ENCODE measurements around the gene ELANE.
"Not testable (repeated sequence)": the region's sequence is repeated elsewhere in the genome, so short reads cannot be mapped to it uniquely, and the experiment has no call there.

ELANE gene

DNA sequence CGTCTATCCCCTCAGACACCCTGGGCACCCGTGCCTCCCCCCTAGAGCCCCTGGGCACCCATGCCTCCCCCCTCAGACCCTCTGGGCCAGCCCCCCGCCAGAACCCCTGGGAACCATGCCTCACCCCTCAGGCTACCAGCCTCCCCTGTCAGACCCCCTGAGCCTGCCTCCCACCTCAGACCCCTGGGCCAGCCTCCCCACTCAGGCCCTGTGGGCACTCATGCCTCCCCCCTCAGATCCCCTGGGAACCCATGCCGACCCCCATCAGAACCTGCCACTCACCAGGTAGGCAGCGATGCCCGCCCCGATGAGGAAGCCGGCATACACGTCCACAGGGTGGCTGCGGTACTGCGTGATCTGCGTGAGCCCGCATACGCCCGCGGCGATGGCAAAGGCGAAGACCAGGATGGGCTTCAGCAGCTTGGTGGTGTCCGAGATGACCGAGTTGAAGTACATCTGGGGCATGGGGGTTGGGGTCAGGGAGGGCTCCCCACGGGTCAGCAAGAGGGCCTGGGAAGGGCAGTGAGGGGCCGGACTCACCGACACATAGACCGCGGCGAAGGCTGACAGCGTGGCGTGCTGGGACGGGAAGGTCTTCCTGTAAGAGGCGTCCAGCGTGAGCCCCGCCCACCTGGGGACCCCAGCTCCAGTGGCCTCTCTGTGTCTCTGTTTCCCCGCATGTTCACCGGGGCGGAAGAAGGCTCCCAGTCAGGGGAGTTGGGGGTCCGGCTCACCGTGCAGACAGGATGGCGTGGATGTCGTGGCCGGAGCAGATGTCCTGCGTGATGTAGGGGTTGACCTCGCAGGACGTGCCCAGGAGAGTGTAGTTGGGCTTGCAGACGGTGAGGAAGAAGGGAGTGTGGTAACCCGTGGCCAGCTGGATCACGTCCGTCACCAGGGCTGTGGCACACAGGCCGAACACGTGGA lies 37.7 kb upstream of the ELANE start:
- no peak for DNase-seq (ENCODE audit: low spot score)
- FAIRE-seq, result no peak

GRCh38 chr19:815079-815774 lies 36.9 kb upstream of the ELANE start:
- FAIRE-seq, result no peak
- no peak for DNase-seq (ENCODE audit: low spot score)

DNA sequence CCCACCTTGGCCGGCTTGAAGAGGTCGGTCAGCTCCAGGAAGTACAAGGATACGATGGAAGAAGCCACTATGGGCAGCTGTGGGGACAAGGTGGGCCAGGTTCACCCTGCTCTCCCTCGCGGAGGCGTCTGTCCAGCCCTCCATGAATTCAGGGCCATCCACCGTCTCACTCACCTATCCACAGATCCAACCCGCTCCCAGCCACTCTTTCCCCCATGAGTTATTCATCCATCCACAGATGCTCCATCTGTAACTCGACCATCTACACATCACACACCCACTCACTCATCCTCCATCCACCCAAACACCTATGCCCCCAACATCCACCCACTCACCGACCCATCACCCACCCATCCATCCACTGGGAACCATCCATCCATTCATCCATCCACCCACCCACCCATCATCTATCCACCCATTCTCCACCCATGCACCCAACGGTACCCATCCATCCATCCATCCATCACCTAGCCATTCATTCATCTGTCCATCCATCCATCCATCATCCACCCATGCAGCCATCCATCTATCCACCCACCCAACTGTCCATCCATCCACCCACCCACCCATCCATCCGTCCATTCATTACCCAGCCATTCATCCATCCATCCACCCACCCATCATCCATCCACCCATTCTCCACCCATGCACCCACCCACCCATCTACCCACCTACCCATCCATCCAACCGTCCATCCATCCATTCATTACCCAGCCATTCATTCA lies 36.2 kb upstream of the ELANE start:
- no peak for DNase-seq (ENCODE audit: low spot score)
- peak; percentile 66 for FAIRE-seq

GRCh38 chr19:816500-816857 lies 35.6 kb upstream of the ELANE start:
- DNase-seq (ENCODE audit: low spot score) (no peak), FAIRE-seq (peak; percentile 48)

GRCh38 chr19:820212-820611 lies 31.9 kb upstream of the ELANE start:
- not testable (repeated sequence) for FAIRE-seq; DNase-seq (ENCODE audit: low spot score)

DNA sequence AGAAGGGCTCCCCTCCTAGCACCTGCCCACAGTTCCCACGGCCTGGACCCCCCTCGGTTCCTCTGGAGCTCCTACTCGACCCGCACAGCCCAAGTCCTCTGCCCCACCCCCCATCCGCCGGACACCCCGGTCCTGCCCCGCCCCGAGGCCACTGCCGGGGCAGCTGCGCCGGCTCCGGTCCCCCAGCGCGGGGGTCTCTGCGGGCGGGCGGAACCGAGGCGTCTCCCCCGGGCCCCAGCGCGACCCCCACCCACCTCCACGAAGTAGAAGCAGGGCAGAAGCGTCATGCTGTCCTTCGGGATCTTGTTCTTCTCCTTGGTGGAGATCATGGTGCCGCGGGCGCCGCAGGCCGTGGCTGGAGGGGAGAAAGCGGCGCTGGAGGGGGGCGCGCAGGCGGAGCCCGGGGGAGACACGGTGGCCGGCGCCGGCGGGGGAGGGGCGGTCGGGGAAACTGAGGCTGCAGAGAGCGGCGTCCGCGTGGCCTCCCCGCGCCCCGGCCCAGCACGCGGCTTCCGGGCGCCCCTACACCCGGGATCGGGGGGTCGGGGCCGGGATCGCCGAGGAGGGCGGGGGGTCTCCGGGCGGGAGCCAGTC lies 30.8 kb upstream of the ELANE start:
- FAIRE-seq (no peak), DNase-seq (ENCODE audit: low spot score) (no peak)

- no peak for FAIRE-seq
These were observed 30.1 kb upstream of the ELANE start, which contains the start of gene PLPPR3 for GRCh38 chr19:821825-822503. Gene PLPPR3 (minus strand): TSS chr19:821955. CDS start chr19:821559, 396 bp downstream.

GRCh38 chr19:823565-824121 lies 28.5 kb upstream of the ELANE start:
- peak; percentile 38 for DNase-seq (ENCODE audit: low spot score)
- no peak for FAIRE-seq

More at GRCh38 chr19:821825-822503, 30.1 kb upstream of the ELANE start, which contains the start of gene PLPPR3:
- no peak for DNase-seq (ENCODE audit: low spot score)

GRCh38 chr19:824885-825284 lies 27.2 kb upstream of the ELANE start:
- DNase-seq (ENCODE audit: low spot score) (no peak), FAIRE-seq (no peak)

GRCh38 chr19:825897-826644 lies 26.0 kb upstream of the ELANE start:
- no peak for FAIRE-seq
- DNase-seq (ENCODE audit: low spot score), result no peak

- no peak for FAIRE-seq
- no peak for DNase-seq (ENCODE audit: low spot score)
These were observed 24.8 kb upstream of the ELANE start for GRCh38 chr19:827314-827709.

DNA sequence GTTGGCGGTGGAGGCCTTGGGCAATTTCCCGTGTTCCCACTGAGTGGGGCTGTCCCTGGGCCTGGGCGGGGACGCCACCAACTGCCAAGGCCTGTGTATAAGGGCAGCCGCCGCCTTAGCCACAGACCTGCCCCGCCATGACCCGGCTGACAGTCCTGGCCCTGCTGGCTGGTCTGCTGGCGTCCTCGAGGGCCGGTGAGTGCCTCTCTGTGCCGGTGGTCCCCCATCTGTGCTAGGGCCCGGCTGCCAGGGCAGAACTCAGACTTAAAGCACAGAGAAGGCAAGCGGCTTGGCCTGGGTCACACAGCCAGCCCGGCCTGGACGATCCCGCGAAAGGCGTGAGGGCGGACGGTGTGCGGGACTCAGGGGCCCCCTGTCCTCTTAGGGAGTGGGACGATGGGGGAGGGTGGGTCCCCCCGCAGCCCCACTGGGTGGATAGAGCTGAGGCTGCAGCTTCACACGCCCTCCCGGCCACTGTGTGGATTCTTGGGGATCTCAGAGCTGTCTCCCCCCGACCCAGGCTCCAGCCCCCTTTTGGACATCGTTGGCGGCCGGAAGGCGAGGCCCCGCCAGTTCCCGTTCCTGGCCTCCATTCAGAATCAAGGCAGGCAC lies 24.3 kb upstream of the ELANE start, which contains the start of gene AZU1:
Gene AZU1 (plus strand): TSS at position 128 of the 612 bp plus-strand sequence. CDS start 10 bp downstream, at position 138.
- DNase-seq (ENCODE audit: low spot score) (no peak), FAIRE-seq (no peak)

GRCh38 chr19:829129-829758 lies 22.9 kb upstream of the ELANE start:
- FAIRE-seq, result no peak
- no peak for DNase-seq (ENCODE audit: low spot score)

GRCh38 chr19:831407-832369 lies 20.4 kb upstream of the ELANE start:
- FAIRE-seq (no peak), DNase-seq (ENCODE audit: low spot score) (no peak)

DNA sequence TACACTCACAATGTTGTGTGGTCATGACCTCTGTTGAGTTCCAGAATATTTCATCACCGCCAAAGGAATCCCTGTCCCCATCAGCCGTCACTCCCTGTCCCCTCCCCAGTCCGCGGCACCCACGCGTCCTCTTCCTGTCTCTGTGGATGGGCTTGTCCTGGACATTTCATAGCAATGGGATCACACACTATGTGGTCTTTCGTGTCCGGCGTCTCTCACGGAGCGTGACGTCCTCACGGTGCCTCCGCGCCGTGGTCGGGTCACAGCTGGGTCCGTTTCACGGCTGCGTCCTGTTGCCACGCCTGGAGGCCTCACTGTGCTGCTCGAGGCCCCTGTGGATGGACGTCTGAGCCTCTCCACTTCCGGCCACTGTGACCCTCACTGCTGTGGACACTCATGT lies 17.9 kb upstream of the ELANE start:
- FAIRE-seq, result no peak
- DNase-seq (ENCODE audit: low spot score), result no peak

GRCh38 chr19:835210-835810 lies 16.8 kb upstream of the ELANE start:
- no peak for FAIRE-seq
- no peak for DNase-seq (ENCODE audit: low spot score)

DNA sequence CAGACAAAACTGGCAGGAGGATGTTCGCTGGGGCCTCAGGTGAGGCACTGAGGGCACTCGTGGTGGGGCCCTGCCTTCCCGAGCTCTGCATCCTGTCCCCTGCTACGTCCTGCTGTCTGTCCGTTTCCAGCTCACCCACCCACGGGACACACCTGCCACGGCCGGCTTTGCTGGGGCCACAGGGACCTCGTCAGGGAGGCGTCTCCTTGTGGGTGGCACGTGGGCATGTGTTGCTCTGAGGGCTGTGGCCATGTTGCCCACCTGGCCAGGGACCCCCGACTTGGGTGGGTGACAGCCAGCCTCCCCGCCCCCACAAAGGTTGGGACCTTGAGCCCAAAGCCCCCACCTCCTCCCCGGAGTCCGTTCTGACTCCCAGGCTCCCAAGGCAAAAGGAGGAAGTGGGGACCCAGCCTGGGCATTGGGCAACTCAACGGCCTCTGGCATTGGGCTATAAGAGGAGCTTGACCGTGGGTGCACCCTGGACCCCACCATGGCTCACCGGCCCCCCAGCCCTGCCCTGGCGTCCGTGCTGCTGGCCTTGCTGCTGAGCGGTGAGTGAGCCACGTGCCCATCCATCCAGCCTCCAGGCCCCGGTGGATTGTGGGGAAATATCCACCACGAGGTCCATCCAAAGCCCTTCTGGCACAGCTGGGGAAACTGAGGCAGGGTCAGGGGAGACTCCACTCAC lies 11.4 kb upstream of the ELANE start, which contains the start of gene PRTN3:
Gene PRTN3 (plus strand): TSS at position 481 of the 688 bp plus-strand sequence. CDS start 10 bp downstream, at position 491.
- FAIRE-seq, result no peak
- DNase-seq (ENCODE audit: low spot score), result no peak
